ENCODE results near the gene SLC9A5. TPM values are rescaled to one million over a fixed set of nuclear protein-coding genes. Genes with fewer than 3 reads are reported as not detected.

SLC9A5 gene
- total RNA-seq, 1 donor from 2014 or later = 1.4 TPM

DNA sequence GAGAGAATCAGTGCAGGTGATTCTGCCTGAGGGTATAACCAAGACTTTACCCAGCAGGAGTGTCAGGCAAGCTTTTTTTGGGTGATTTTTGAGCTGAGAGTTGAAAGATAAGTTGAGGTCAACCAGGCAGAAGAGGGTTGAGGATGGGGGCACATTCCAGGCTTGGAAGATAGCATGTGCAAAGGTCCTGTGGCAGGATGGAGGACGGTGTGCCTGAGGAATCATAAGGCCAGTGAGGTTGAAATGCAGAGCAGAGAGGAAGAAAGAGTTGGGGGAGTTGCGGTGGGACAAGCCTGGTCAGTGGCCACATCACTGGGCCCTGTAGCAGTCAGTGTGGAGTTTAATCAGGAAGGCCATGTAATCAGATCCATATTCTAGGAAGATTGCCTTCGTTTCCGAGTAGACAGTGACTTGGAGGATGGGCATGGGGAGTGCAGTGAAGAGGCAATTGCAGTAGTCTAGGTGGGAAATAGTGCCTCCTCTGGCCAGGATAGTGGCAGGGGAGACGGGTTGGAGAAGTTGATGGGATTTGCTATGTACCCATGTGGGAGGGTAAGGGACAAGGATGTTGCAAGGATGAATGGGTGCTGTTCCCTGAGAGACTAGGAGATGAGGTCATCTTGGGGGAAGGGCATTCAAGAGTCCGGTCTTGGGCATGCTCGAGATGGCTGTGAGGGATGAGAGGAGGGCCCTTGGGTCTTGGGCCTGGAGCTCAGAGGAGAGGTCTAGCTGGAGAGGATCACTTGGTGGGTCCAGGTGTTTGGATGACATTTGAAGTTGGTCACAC is 34.5 kb downstream of the SLC9A5 start:
- no peak for DNase-seq
- Mint-ChIP-seq H3K36me3 (ENCODE audit: unreplicated experiment) (peaks cover 8% of the 10 kb centered on the region), H3K27me3 (ENCODE audit: unreplicated experiment) (peaks cover 11% of the 10 kb centered on the region), H3K27ac (ENCODE audit: unreplicated experiment) (no peak overlapping the region), H3K4me3 (ENCODE audit: unreplicated experiment) (no peak overlapping the region), H3K4me1 (ENCODE audit: low read depth, unreplicated experiment) (no peaks in the 10 kb centered on the region), H3K9me3 (ENCODE audit: unreplicated experiment) (peaks cover 5% of the 10 kb centered on the region)
- TF ChIP-seq, protein P1, sequence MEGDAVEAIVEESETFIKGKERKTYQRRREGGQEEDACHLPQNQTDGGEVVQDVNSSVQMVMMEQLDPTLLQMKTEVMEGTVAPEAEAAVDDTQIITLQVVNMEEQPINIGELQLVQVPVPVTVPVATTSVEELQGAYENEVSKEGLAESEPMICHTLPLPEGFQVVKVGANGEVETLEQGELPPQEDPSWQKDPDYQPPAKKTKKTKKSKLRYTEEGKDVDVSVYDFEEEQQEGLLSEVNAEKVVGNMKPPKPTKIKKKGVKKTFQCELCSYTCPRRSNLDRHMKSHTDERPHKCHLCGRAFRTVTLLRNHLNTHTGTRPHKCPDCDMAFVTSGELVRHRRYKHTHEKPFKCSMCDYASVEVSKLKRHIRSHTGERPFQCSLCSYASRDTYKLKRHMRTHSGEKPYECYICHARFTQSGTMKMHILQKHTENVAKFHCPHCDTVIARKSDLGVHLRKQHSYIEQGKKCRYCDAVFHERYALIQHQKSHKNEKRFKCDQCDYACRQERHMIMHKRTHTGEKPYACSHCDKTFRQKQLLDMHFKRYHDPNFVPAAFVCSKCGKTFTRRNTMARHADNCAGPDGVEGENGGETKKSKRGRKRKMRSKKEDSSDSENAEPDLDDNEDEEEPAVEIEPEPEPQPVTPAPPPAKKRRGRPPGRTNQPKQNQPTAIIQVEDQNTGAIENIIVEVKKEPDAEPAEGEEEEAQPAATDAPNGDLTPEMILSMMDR (IDR thresholded peaks at IDR 0.05; ENCODE audit: partially characterized antibody, unreplicated experiment) = no peak

DNA sequence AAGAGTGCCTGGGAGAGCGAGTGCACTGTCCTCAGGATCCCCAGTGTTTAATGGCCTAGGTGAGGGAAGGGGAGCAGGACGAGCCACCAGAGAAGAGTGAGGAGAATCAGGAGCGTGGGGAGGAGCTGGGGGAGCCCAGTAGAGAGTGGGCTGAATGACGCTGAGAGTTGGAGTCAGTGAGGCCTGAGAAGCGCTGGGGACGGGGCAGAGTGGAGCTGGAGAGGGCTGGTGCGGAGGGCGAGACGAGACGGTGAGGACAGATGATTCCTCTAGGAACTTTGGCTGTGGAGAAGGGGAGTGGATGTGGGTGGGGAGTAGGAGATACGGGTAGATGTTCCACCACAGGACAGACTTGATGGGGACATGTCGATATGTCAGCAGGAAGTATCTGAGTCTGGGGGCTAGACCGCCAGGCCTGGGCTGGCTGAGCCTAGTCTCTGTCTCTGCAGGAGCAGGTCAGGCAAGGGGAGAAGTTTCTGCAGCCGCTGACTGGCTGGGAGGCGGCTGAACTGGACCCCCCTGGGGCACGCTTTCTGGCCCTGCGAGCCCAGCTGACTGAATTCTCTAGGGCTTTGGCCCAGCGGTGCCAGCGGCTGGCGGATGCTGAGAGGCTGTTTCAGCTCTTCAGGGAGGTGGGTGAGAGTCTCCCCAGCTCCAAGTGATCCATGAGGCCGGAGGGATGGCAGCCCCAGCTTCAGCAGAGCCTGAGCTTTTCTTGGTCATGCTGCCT is 35.2 kb downstream of the SLC9A5 start:
- Mint-ChIP-seq H3K4me3 (ENCODE audit: unreplicated experiment) (no peak overlapping the region), H3K27me3 (ENCODE audit: unreplicated experiment) (peaks cover 11% of the 10 kb centered on the region), H3K36me3 (ENCODE audit: unreplicated experiment) (peaks cover 8% of the 10 kb centered on the region), H3K9me3 (ENCODE audit: unreplicated experiment) (peaks cover 5% of the 10 kb centered on the region), H3K27ac (ENCODE audit: unreplicated experiment) (no peak overlapping the region), H3K4me1 (ENCODE audit: low read depth, unreplicated experiment) (no peaks in the 10 kb centered on the region)
- TF ChIP-seq, protein P1 (IDR thresholded peaks at IDR 0.05; ENCODE audit: partially characterized antibody, unreplicated experiment) = no peak
- no peak for DNase-seq

DNA sequence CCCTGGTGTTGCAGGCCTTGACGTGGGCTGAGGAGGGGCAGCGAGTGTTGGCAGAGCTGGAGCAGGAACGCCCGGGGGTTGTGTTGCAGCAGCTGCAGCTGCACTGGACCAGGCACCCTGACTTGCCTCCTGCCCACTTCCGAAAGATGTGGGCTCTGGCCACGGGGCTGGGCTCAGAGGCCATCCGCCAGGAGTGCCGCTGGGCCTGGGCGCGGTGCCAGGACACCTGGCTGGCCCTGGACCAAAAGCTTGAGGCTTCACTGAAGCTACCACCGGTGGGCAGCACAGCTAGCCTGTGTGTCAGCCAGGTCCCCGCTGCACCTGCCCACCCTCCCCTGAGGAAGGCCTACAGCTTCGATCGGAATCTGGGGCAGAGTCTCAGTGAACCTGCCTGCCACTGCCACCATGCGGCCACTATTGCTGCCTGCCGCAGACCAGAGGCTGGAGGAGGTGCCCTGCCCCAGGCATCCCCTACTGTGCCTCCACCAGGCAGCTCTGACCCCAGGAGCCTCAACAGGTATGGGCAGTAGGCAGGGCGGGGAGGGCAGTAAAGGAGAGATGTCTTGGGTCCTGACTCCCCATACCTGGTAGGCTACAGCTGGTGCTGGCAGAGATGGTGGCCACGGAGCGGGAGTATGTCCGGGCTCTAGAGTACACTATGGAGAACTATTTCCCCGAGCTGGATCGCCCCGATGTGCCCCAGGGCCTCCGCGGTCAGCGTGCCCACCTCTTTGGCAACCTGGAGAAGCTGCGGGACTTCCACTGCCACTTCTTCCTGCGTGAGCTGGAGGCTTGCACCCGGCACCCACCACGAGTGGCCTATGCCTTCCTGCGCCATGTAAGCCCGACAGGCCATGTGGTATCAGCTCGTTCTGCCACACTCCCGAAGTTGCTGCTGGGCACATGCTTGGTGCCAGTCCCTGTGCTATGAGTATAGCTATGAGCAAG is 36.2 kb downstream of the SLC9A5 start:
- H3K9me3 Mint-ChIP-seq (ENCODE audit: unreplicated experiment) = peaks cover 5% of the 10 kb centered on the region

DNA sequence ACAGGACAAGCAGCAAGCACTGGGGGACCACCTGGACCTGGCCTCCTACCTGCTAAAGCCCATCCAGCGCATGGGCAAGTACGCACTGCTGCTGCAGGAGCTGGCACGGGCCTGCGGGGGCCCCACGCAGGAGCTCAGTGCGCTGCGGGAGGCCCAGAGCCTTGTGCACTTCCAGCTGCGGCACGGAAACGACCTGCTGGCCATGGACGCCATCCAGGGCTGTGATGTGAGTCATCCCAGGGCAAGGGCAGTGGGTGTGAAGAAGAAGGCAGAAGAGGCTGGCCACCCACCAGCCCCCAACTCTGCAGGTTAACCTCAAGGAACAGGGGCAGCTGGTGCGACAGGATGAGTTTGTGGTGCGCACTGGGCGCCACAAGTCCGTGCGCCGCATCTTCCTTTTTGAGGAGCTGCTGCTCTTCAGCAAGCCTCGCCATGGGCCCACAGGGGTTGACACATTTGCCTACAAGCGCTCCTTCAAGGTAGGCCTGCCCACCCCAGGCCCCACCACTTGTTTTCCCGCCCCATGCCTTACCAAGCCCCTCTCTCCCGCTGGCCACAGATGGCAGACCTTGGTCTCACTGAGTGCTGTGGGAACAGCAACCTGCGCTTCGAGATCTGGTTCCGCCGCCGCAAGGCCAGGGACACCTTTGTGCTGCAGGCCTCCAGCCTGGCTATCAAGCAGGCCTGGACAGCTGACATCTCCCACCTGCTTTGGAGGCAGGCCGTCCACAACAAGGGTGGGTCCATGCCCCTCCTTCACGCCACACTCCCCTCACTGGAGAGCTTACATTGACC is 37.9 kb downstream of the SLC9A5 start:
- H3K27ac Mint-ChIP-seq (ENCODE audit: unreplicated experiment) = no peak overlapping the region
- H3K27me3 Mint-ChIP-seq (ENCODE audit: unreplicated experiment) = peaks cover 13% of the 10 kb centered on the region
- no peaks in the 10 kb centered on the region for H3K4me1 Mint-ChIP-seq (ENCODE audit: low read depth, unreplicated experiment)
- peaks cover 8% of the 10 kb centered on the region for H3K36me3 Mint-ChIP-seq (ENCODE audit: unreplicated experiment)
- TF ChIP-seq, protein P1 (IDR thresholded peaks at IDR 0.05; ENCODE audit: partially characterized antibody, unreplicated experiment) = no peak
- H3K9me3 Mint-ChIP-seq (ENCODE audit: unreplicated experiment) = peaks cover 5% of the 10 kb centered on the region
- DNase-seq = no peak
- H3K4me3 Mint-ChIP-seq (ENCODE audit: unreplicated experiment) = no peak overlapping the region

More for the DNA sequence above, 36.2 kb downstream of the SLC9A5 start:
- no peak overlapping the region for H3K4me3 Mint-ChIP-seq (ENCODE audit: unreplicated experiment)
- no peak overlapping the region for H3K27ac Mint-ChIP-seq (ENCODE audit: unreplicated experiment)
- no peaks in the 10 kb centered on the region for H3K4me1 Mint-ChIP-seq (ENCODE audit: low read depth, unreplicated experiment)
- H3K36me3 Mint-ChIP-seq (ENCODE audit: unreplicated experiment) = peaks cover 8% of the 10 kb centered on the region
- H3K27me3 Mint-ChIP-seq (ENCODE audit: unreplicated experiment) = peaks cover 11% of the 10 kb centered on the region
- TF ChIP-seq, protein P1 (IDR thresholded peaks at IDR 0.05; ENCODE audit: partially characterized antibody, unreplicated experiment) = no peak
- peak; percentile 74 for DNase-seq
